ENCODE measurements around the gene VEPH1.

- no peak for TF ChIP-seq EZH2 (IDR thresholded peaks at IDR 0.05; ENCODE audit: borderline replicate concordance, low read length)
- no peak for TF ChIP-seq CTCF (conservative IDR thresholded peaks at IDR 0.05 in 1 of 2, IDR thresholded peaks at IDR 0.05 in 1 of 2; ENCODE audit: extremely low read depth in 1 of 2, insufficient read depth in 1 of 2, low read depth in 1 of 2, low read length in 2 of 2)
These were observed 98.8 kb downstream of the VEPH1 start for GRCh38 chr3:157404381-157404780.
